IMR-90 (cell line): ENCODE results near the gene RHOBTB1. TPM values are rescaled to one million over a fixed set of nuclear protein-coding genes. Genes with fewer than 3 reads are reported as not detected.

Experiments
- ATAC-seq: fragments of 200-7000 bp; cut with Tn5 transposase; 2 replicates; pipeline ENCODE4 v1.9.1; 2020; ENCODE audit warnings: low read depth, mild to moderate bottlenecking, moderate library complexity
- BruUV-seq: library from RNA; stranded (reverse); fragments of 400-500 nt; replicated peaks from 2 replicates; lab custom pipeline; 2021; lab: Mats Ljungman, UMichigan
- CTCF ChIA-PET: fragments of 300-600 bp; formaldehyde crosslinking; extraction: SDS; loops from one replicate; lab custom pipeline; 2021; ENCODE audit warnings: antibody characterized with exemption; lab: Yijun Ruan, JAX
- POLR2A ChIA-PET: fragments of 300-600 bp; sonication (Branson Sonifier 250); formaldehyde crosslinking; loops from one replicate; lab custom pipeline; 2022; ENCODE audit warnings: antibody characterized with exemption; ENCODE audit not compliant: unreplicated experiment; lab: Charles Lee
- DNase-seq: peaks from one replicate; pipeline ENCODE4 v3.0.0; 2013
- H2AFZ ChIP-seq: replicated peaks from 2 replicates; pipeline ENCODE3; 2013; ENCODE audit warnings: low read length, mild to moderate bottlenecking; ENCODE audit not compliant: poor library complexity
- H2AK5ac ChIP-seq: 2 replicates; pipeline ENCODE4 v1.6.1; 2013; ENCODE audit warnings: low read depth, low read length, inconsistent platforms
- H2AK9ac ChIP-seq: replicated peaks from 2 replicates; pipeline ENCODE3; 2013; ENCODE audit warnings: mild to moderate bottlenecking, low read depth, low read length, moderate library complexity; ENCODE audit not compliant: poor library complexity
- H2BK120ac ChIP-seq: 2 replicates; pipeline ENCODE4 v1.6.1; 2013; ENCODE audit warnings: low read depth, low read length, inconsistent platforms
- H2BK15ac ChIP-seq: 3 replicates; pipeline ENCODE4 v1.6.1; 2013; ENCODE audit warnings: low read depth, low read length, inconsistent platforms
- H2BK20ac ChIP-seq: 2 replicates; pipeline ENCODE4 v1.6.1; 2013; ENCODE audit warnings: low read depth, mild to moderate bottlenecking, inconsistent platforms, low read length, moderate library complexity
- H2BK5ac ChIP-seq: 2 replicates; pipeline ENCODE4 v1.6.1; 2013; ENCODE audit warnings: mild to moderate bottlenecking, low read depth, low read length, inconsistent platforms; ENCODE audit not compliant: poor library complexity, severe bottlenecking
- H3K14ac ChIP-seq: replicated peaks from 2 replicates; pipeline ENCODE4 v1.6.1; 2013; ENCODE audit warnings: low read depth, low read length, inconsistent platforms
- H3K18ac ChIP-seq: 2 replicates; pipeline ENCODE4 v1.6.1; 2013; ENCODE audit warnings: low read depth, low read length, control low read depth
- H3K23ac ChIP-seq: 2 replicates; pipeline ENCODE4 v1.6.1; 2013; ENCODE audit warnings: low read depth, low read length, inconsistent platforms
- H3K27ac ChIP-seq: 2 replicates; pipeline ENCODE4 v1.5.1; 2013; ENCODE audit warnings: mild to moderate bottlenecking, control low read depth, low read length; ENCODE audit not compliant: insufficient read depth
- H3K27me3 ChIP-seq: 2 replicates; pipeline ENCODE4 v1.6.1; 2013; ENCODE audit warnings: low read length; ENCODE audit not compliant: control insufficient read depth, insufficient read depth
- H3K36me3 ChIP-seq: 2 replicates; pipeline ENCODE4 v1.6.1; 2013; ENCODE audit warnings: low read length, mixed read lengths; ENCODE audit not compliant: control insufficient read depth, insufficient read depth
- H3K4ac ChIP-seq: 2 replicates; pipeline ENCODE4 v1.6.1; 2013; ENCODE audit warnings: low read depth, low read length, inconsistent platforms
- H3K4me1 ChIP-seq: 2 replicates; pipeline ENCODE4 v1.6.1; 2013; ENCODE audit warnings: low read length, mixed read lengths; ENCODE audit not compliant: control insufficient read depth, insufficient read depth
- H3K4me2 ChIP-seq: 2 replicates; pipeline ENCODE4 v1.6.1; 2013; ENCODE audit warnings: low read depth, mild to moderate bottlenecking, control low read depth, low read length, moderate library complexity
- H3K4me3 ChIP-seq: 2 replicates; pipeline ENCODE4 v1.5.1; 2013; ENCODE audit warnings: low read depth, mild to moderate bottlenecking, control low read depth, low read length, moderate library complexity; ENCODE audit not compliant: insufficient read depth
- H3K56ac ChIP-seq: 2 replicates; pipeline ENCODE4 v1.6.1; 2013; ENCODE audit warnings: low read length, inconsistent platforms; ENCODE audit not compliant: insufficient read depth; ENCODE audit errors: extremely low read depth
- H3K79me1 ChIP-seq, 2 experiments: 2 replicates each; pipeline ENCODE4 v1.6.1; 2013; ENCODE audit warnings: low read length in 2 of 2, inconsistent platforms in 1 of 2, low read depth in 1 of 2
- H3K9ac ChIP-seq: 2 replicates; pipeline ENCODE4 v1.6.1; 2013; ENCODE audit warnings: low read depth, low read length, control low read depth
- H3K9me1 ChIP-seq: 2 replicates; pipeline ENCODE4 v1.6.1; 2013; ENCODE audit warnings: low read length, inconsistent platforms; ENCODE audit not compliant: insufficient read depth
- H3K9me3 ChIP-seq: 2 replicates; pipeline ENCODE4 v1.6.1; 2013; ENCODE audit warnings: low read length; ENCODE audit not compliant: control insufficient read depth, insufficient read depth
- H4K20me1 ChIP-seq: 2 replicates; pipeline ENCODE4 v1.6.1; 2013; ENCODE audit warnings: low read length, inconsistent platforms; ENCODE audit not compliant: insufficient read depth
- H4K5ac ChIP-seq: 2 replicates; pipeline ENCODE4 v1.6.1; 2013; ENCODE audit warnings: mild to moderate bottlenecking, low read depth, low read length, control low read depth
- H4K8ac ChIP-seq, 2 experiments: 2 replicates each; pipeline ENCODE4 v1.6.1; 2013; ENCODE audit warnings: low read depth in 2 of 2, low read length in 2 of 2, control low read depth in 1 of 2, inconsistent platforms in 1 of 2
- H4K91ac ChIP-seq: 2 replicates; pipeline ENCODE4 v1.6.1; 2013; ENCODE audit warnings: low read depth, low read length, inconsistent platforms; ENCODE audit not compliant: insufficient read depth
- BHLHE40 ChIP-seq: fragments of 150-350 bp; IDR thresholded peaks from 2 replicates; pipeline ENCODE4 v1.6.1; 2016; ENCODE audit warnings: mild to moderate bottlenecking, low read depth, low read length
- CEBPB ChIP-seq: IDR thresholded peaks from 2 replicates; pipeline ENCODE4 v1.6.1; 2012; ENCODE audit warnings: low read depth, low read length, improper control_type of control experiment
- CTCF ChIP-seq: conservative IDR thresholded peaks from 2 replicates; pipeline ENCODE4 v1.5.1; 2012; ENCODE audit warnings: mild to moderate bottlenecking, low read depth, low read length, improper control_type of control experiment
- ELK1 ChIP-seq: fragments of 150-350 bp; IDR thresholded peaks from 2 replicates; pipeline ENCODE4 v1.6.1; 2016; ENCODE audit warnings: low read depth, mild to moderate bottlenecking, low read length, moderate library complexity, borderline replicate concordance
- MAFK ChIP-seq: IDR thresholded peaks from 2 replicates; pipeline ENCODE4 v1.6.1; 2012; ENCODE audit warnings: low read depth, low read length, improper control_type of control experiment
- MAZ ChIP-seq: IDR thresholded peaks from 2 replicates; pipeline ENCODE4 v1.6.1; 2012; ENCODE audit warnings: low read depth, mild to moderate bottlenecking, low read length, improper control_type of control experiment, moderate library complexity, borderline replicate concordance
- MXI1 ChIP-seq: IDR thresholded peaks from 2 replicates; pipeline ENCODE4 v1.6.1; 2012; ENCODE audit warnings: low read depth, mild to moderate bottlenecking, low read length, moderate library complexity, borderline replicate concordance
- NFE2L2 ChIP-seq: fragments of 150-350 bp; IDR thresholded peaks from 2 replicates; pipeline ENCODE4 v1.6.1; 2016; ENCODE audit warnings: low read depth, mild to moderate bottlenecking, low read length
- POLR2A ChIP-seq: IDR thresholded peaks from 2 replicates; pipeline ENCODE4 v1.6.1; 2012; ENCODE audit warnings: mild to moderate bottlenecking, low read depth, low read length
- RAD21 ChIP-seq: IDR thresholded peaks from 2 replicates; pipeline ENCODE4 v1.6.1; 2012; ENCODE audit warnings: low read length, improper control_type of control experiment
- RCOR1 ChIP-seq: IDR thresholded peaks from 2 replicates; pipeline ENCODE4 v1.6.1; 2012; ENCODE audit warnings: mild to moderate bottlenecking, low read length, improper control_type of control experiment; ENCODE audit not compliant: insufficient replicate concordance
- RFX5 ChIP-seq: IDR thresholded peaks from 2 replicates; pipeline ENCODE4 v1.8.0; 2012; ENCODE audit warnings: low read depth, mild to moderate bottlenecking, low read length, moderate library complexity
- SMC3 ChIP-seq: fragments of 150-350 bp; IDR thresholded peaks from 2 replicates; pipeline ENCODE4 v1.6.1; 2016; ENCODE audit warnings: low read depth, mild to moderate bottlenecking, antibody characterized with exemption, low read length, moderate library complexity
- WGBS, 2 experiments: methylation state at CpG; one replicate each; pipeline versions ENCODE4 v1.1.5 to v1.1.7; 2013; ENCODE audit warnings: missing lambda C conversion rate in 2 of 2; ENCODE audit not compliant: insufficient read length in 1 of 2; ENCODE audit errors: extremely low coverage in 2 of 2; 5-methylcytosine and 5-hydroxymethylcytosine counted together
- dilution Hi-C: fragments of 300-500 bp; cut with HindIII; formaldehyde crosslinking; loops from one replicate; pipeline ENCODE4 v1.14.3; 2018; ENCODE audit warnings: low sequenced_read_pairs; ENCODE audit not compliant: unreplicated experiment
- in situ Hi-C: fragments of 300-500 bp; cut with MboI; formaldehyde crosslinking; loops from 3 replicates; pipeline ENCODE4 v1.14.3; 2019; ENCODE audit warnings: low sequenced_read_pairs, inconsistent platforms, mixed read lengths
- intact Hi-C: fragments of 100-400 bp; cut with micrococcal nuclease; formaldehyde crosslinking; loops from 2 replicates; pipeline ENCODE4 v1.10.0; 2022
- polyA plus RNA-seq, 3 experiments: library from polyadenylated mRNA; depleted of rRNA; stranded (reverse); fragments of >200 nt; gene quantifications; 2 replicates each; pipeline ENCODE4 v1.2.3, GENCODE V29; 2012; ENCODE audit warnings: low replicate concordance in 1 of 3
- total RNA-seq: library from RNA; depleted of rRNA; stranded (reverse); fragments of >200 nt; gene quantifications from 2 replicates; pipeline ENCODE4 v1.2.3, GENCODE V29; 2012

RHOBTB1 gene
- total and polyA plus RNA-seq, 2 of the 4 experiments (the other 2 are of a cell fraction), result 8.9 to 15.2 TPM

GRCh38 chr10:60899266-60899665 lies 44.7 kb downstream of the RHOBTB1 start:
- Histone ChIP-seq H3K79me1 (peaks cover 2 to 5% of the 10 kb centered on the region in 2 experiments; a peak in 1 of 4 replicates), H3K18ac (no peak overlapping the region), H4K5ac (no peak overlapping the region), H3K27me3 (no peaks in the 10 kb centered on the region), H4K91ac (no peak overlapping the region), H3K9me1 (peaks cover 4% of the 10 kb centered on the region; the same call in 1 of the 2 replicates), H4K8ac (no peak overlapping the region), H3K9me3 (no peaks in the 10 kb centered on the region), H3K23ac (no peak overlapping the region), H2BK5ac (no peak overlapping the region), H3K27ac (no peak overlapping the region), H4K20me1 (no peaks in the 10 kb centered on the region), H2AK9ac (no peak overlapping the region), H2BK20ac (no peak overlapping the region), H3K9ac (no peak overlapping the region), H3K36me3 (peaks cover 3% of the 10 kb centered on the region; the same call in 1 of the 2 replicates), H3K56ac (no peak overlapping the region), H3K4ac (no peak overlapping the region), H2AK5ac (no peak overlapping the region), H2BK15ac (no peak overlapping the region), H2BK120ac (no peak overlapping the region), H2AFZ (no peak overlapping the region), H3K14ac (no peak overlapping the region), H3K4me3 (no peak overlapping the region), H3K4me2 (no peak overlapping the region), H3K4me1 (peaks cover 3% of the 10 kb centered on the region)
- 80% methylated on average over 1 of the region's 7 CpGs; no CpG with 5 or more reads in 1 of the 2 experiments for WGBS, 2 experiments
- ChIA-PET CTCF (no interaction called here), POLR2A (no interaction called here)
- dilution Hi-C loops, result no loop called here
- ATAC-seq (no peak), DNase-seq (no peak)
- TF ChIP-seq SMC3 (no peak), MAFK (no peak), RAD21 (no peak), CTCF (no peak), ELK1 (no peak), NFE2L2 (no peak), RFX5 (no peak), MXI1 (no peak), BHLHE40 (no peak), MAZ (no peak), RCOR1 (no peak), CEBPB (no peak), POLR2A (no peak)
- in situ Hi-C loops, result no loop called here
- no TSS peak for BruUV-seq
- intact Hi-C loops, result loop anchor here (5.0 kb wide), 2 partner anchors 43 to 63 kb away; partner anchors contain the start of gene RHOBTB1
